Uterus (tissue), 2 donors: ENCODE results near the gene VAMP5.

Experiments used
- POLR2A ChIP-seq, 2 donors: fragments of 450-650 bp; IDR thresholded peaks; one replicate each; pipeline ENCODE4 v1.6.1; 2016; ENCODE audit warnings: antibody characterized with exemption in 2 of 2, mild to moderate bottlenecking in 1 of 2, moderate library complexity in 1 of 2
- TF ChIP-seq, protein P1 (sequence below), 4 experiments: fragments of 200-600 bp in 2 of 4; fragments of 450-650 bp in 2 of 4; sonication (generic) in 2 of 4; IDR thresholded peaks; one replicate each; pipeline ENCODE4 v1.5.1; 2016 to 2019; ENCODE audit warnings: antibody characterized with exemption in 4 of 4, mild to moderate bottlenecking in 2 of 4, moderate library complexity in 1 of 4

GRCh38 chr2:85588645-85589044 lies 4.4 kb downstream of the VAMP5 start:
- TF ChIP-seq, protein P1, sequence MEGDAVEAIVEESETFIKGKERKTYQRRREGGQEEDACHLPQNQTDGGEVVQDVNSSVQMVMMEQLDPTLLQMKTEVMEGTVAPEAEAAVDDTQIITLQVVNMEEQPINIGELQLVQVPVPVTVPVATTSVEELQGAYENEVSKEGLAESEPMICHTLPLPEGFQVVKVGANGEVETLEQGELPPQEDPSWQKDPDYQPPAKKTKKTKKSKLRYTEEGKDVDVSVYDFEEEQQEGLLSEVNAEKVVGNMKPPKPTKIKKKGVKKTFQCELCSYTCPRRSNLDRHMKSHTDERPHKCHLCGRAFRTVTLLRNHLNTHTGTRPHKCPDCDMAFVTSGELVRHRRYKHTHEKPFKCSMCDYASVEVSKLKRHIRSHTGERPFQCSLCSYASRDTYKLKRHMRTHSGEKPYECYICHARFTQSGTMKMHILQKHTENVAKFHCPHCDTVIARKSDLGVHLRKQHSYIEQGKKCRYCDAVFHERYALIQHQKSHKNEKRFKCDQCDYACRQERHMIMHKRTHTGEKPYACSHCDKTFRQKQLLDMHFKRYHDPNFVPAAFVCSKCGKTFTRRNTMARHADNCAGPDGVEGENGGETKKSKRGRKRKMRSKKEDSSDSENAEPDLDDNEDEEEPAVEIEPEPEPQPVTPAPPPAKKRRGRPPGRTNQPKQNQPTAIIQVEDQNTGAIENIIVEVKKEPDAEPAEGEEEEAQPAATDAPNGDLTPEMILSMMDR (IDR thresholded peaks at IDR 0.05) = no peak
- no peak for TF ChIP-seq POLR2A (IDR thresholded peaks at IDR 0.05)
